Measurements from ENCODE around the gene RPL11.
"Not testable (repeated sequence)": the region's sequence is repeated elsewhere in the genome, so short reads cannot be mapped to it uniquely, and the experiment has no call there.

The RPL11 gene

GRCh38 chr1:23691499-23692307 lies at the start of gene RPL11:
TSS of gene RPL11 (plus strand) at chr1:23691806. CDS start at chr1:23691824, 18 bp downstream.
- DNase-seq (ENCODE audit: low read depth), result peak; percentile 97

- no peak for DNase-seq (ENCODE audit: low read depth)
These were observed 47.7 kb upstream of the RPL11 start for GRCh38 chr1:23643736-23644554.

- no peak for DNase-seq (ENCODE audit: low read depth)
These were observed 47.1 kb upstream of the RPL11 start for GRCh38 chr1:23644555-23644866.

GRCh38 chr1:23645338-23645737 lies 46.3 kb upstream of the RPL11 start:
- no peak for DNase-seq (ENCODE audit: low read depth)

- no peak for DNase-seq (ENCODE audit: low read depth)
These were observed 45.5 kb upstream of the RPL11 start for GRCh38 chr1:23646091-23646490.

- no peak for DNase-seq (ENCODE audit: low read depth)
These were observed 45.1 kb upstream of the RPL11 start for GRCh38 chr1:23646541-23646940.

- no peak for DNase-seq (ENCODE audit: low read depth)
These were observed 43.0 kb upstream of the RPL11 start for GRCh38 chr1:23648576-23648975.

- DNase-seq (ENCODE audit: low read depth), result not testable (repeated sequence)
These were observed 42.4 kb upstream of the RPL11 start for GRCh38 chr1:23649157-23649556.

- DNase-seq (ENCODE audit: low read depth), result no peak
These were observed 41.1 kb upstream of the RPL11 start for GRCh38 chr1:23650344-23650990.

- DNase-seq (ENCODE audit: low read depth), result peak; percentile 49
These were observed 40.4 kb upstream of the RPL11 start for GRCh38 chr1:23651069-23651808.

GRCh38 chr1:23657659-23658275 lies 33.8 kb upstream of the RPL11 start:
- peak; percentile 38 for DNase-seq (ENCODE audit: low read depth)

GRCh38 chr1:23660671-23661070 lies 30.9 kb upstream of the RPL11 start:
- no peak for DNase-seq (ENCODE audit: low read depth)

- DNase-seq (ENCODE audit: low read depth), result no peak
These were observed 29.7 kb upstream of the RPL11 start for GRCh38 chr1:23661887-23662286.

GRCh38 chr1:23664837-23665795 lies 26.5 kb upstream of the RPL11 start:
- peak; percentile 34 for DNase-seq (ENCODE audit: low read depth)

- no peak for DNase-seq (ENCODE audit: low read depth)
These were observed 24.2 kb upstream of the RPL11 start for GRCh38 chr1:23667411-23667810.

- no peak for DNase-seq (ENCODE audit: low read depth)
These were observed 20.9 kb upstream of the RPL11 start for GRCh38 chr1:23670709-23671108.

- peak; percentile 76 for DNase-seq (ENCODE audit: low read depth)
These were observed 18.4 kb upstream of the RPL11 start for GRCh38 chr1:23673086-23673813.

GRCh38 chr1:23679815-23680214 lies 11.8 kb upstream of the RPL11 start:
- no peak for DNase-seq (ENCODE audit: low read depth)

GRCh38 chr1:23682946-23683345 lies 8.7 kb upstream of the RPL11 start:
- DNase-seq (ENCODE audit: low read depth), result no peak

GRCh38 chr1:23684415-23684814 lies 7.2 kb upstream of the RPL11 start:
- no peak for DNase-seq (ENCODE audit: low read depth)

Measured in iris pigment epithelial cell (primary cell).